ENCODE data around the gene COL28A1. TPM values are rescaled to one million over a fixed set of nuclear protein-coding genes. Genes with fewer than 3 reads are reported as not detected.

The COL28A1 gene
- total RNA-seq, 1 experiment from 2014 or later: 0.81 TPM

- TF ChIP-seq ZNF532 (CRISPR knock-in tag; IDR thresholded peaks at IDR 0.05; ENCODE audit: borderline replicate concordance) (no peak), PRRX2 (CRISPR knock-in tag; IDR thresholded peaks at IDR 0.05) (no peak)
Measured at GRCh38 chr7:7446616-7447015, 89.1 kb downstream of the COL28A1 start (continued).

- CTCF ChIA-PET: no interaction called here
- DNase-seq (ENCODE audit: low spot score) (no peak), ATAC-seq (no peak)
- H3K36me3 Mint-ChIP-seq: peaks cover 33% of the 10 kb centered on the region
- POLR2A ChIA-PET: interaction anchor here (0.7 kb wide), 1 partner anchor 75 kb away, joined by 3 read pairs; no protein-coding TSS in a partner anchor
- no peak overlapping the region for H3K4me3 Mint-ChIP-seq
- H3K9me3 Mint-ChIP-seq: peaks cover 53% of the 10 kb centered on the region
- H3K4me1 Mint-ChIP-seq: peaks cover 12% of the 10 kb centered on the region
- TF ChIP-seq FOXJ3 (CRISPR knock-in tag; IDR thresholded peaks at IDR 0.05; ENCODE audit: borderline replicate concordance) (no peak), E2F1 (CRISPR knock-in tag; IDR thresholded peaks at IDR 0.05) (no peak), IRF2 (CRISPR knock-in tag; IDR thresholded peaks at IDR 0.05; ENCODE audit: borderline replicate concordance, low read depth) (no peak)
- TF ChIP-seq, protein P1, sequence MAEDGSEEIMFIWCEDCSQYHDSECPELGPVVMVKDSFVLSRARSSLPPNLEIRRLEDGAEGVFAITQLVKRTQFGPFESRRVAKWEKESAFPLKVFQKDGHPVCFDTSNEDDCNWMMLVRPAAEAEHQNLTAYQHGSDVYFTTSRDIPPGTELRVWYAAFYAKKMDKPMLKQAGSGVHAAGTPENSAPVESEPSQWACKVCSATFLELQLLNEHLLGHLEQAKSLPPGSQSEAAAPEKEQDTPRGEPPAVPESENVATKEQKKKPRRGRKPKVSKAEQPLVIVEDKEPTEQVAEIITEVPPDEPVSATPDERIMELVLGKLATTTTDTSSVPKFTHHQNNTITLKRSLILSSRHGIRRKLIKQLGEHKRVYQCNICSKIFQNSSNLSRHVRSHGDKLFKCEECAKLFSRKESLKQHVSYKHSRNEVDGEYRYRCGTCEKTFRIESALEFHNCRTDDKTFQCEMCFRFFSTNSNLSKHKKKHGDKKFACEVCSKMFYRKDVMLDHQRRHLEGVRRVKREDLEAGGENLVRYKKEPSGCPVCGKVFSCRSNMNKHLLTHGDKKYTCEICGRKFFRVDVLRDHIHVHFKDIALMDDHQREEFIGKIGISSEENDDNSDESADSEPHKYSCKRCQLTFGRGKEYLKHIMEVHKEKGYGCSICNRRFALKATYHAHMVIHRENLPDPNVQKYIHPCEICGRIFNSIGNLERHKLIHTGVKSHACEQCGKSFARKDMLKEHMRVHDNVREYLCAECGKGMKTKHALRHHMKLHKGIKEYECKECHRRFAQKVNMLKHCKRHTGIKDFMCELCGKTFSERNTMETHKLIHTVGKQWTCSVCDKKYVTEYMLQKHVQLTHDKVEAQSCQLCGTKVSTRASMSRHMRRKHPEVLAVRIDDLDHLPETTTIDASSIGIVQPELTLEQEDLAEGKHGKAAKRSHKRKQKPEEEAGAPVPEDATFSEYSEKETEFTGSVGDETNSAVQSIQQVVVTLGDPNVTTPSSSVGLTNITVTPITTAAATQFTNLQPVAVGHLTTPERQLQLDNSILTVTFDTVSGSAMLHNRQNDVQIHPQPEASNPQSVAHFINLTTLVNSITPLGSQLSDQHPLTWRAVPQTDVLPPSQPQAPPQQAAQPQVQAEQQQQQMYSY (CRISPR knock-in tag; IDR thresholded peaks at IDR 0.05): no peak
- H3K27ac Mint-ChIP-seq: no peak overlapping the region
- no peaks in the 10 kb centered on the region for H3K27me3 Mint-ChIP-seq (ENCODE audit: low read depth)
Measured at GRCh38 chr7:7443806-7444350, 91.8 kb downstream of the COL28A1 start.

DNA sequence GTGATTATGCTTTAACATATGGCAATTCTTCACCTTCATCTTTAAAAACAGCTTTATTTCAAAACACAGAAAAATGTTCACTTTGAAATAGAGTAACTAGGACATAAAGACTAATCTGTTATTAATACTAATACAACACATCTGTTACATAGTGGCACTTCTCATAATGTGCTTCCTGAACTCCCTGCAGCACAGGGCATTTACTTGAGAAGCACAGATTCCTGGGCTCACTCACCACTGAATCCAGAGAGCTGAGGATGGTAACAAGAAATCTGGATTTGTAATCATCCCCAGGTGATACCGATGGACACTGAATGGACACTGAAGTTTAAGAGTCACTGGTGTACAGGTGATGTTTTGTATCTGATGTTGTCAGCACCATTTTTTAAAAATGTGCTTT lies 96.1 kb downstream of the COL28A1 start:
- H3K27me3 Mint-ChIP-seq (ENCODE audit: low read depth): no peaks in the 10 kb centered on the region
- POLR2A ChIA-PET: no interaction called here
- TF ChIP-seq ARID4B (CRISPR knock-in tag; IDR thresholded peaks at IDR 0.05; ENCODE audit: borderline replicate concordance) (no peak), PREB (CRISPR knock-in tag; IDR thresholded peaks at IDR 0.05; ENCODE audit: borderline replicate concordance) (no peak), AFF4 (CRISPR knock-in tag; IDR thresholded peaks at IDR 0.05; ENCODE audit: borderline replicate concordance) (no peak), SOX15 (CRISPR knock-in tag; IDR thresholded peaks at IDR 0.05) (no peak), SMAD3 (CRISPR knock-in tag; IDR thresholded peaks at IDR 0.05; ENCODE audit: borderline replicate concordance) (no peak)
- TF ChIP-seq, protein P2, sequence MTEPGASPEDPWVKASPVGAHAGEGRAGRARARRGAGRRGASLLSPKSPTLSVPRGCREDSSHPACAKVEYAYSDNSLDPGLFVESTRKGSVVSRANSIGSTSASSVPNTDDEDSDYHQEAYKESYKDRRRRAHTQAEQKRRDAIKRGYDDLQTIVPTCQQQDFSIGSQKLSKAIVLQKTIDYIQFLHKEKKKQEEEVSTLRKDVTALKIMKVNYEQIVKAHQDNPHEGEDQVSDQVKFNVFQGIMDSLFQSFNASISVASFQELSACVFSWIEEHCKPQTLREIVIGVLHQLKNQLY (CRISPR knock-in tag; IDR thresholded peaks at IDR 0.05): no peak

More for the DNA sequence above, 96.1 kb downstream of the COL28A1 start:
- Mint-ChIP-seq H3K4me3 (no peak overlapping the region), H3K27ac (no peak overlapping the region), H3K9me3 (peaks cover 17% of the 10 kb centered on the region), H3K4me1 (peaks cover 34% of the 10 kb centered on the region), H3K36me3 (peaks cover 3% of the 10 kb centered on the region; the same call in 1 of the 2 replicates)
- DNase-seq (ENCODE audit: low spot score) (no peak), ATAC-seq (no peak)
- CTCF ChIA-PET: interaction anchor here (1.6 to 1.8 kb wide), 2 partner anchors 15 to 242 kb away, joined by 5 read pairs; no protein-coding TSS in a partner anchor
